ENCODE results near the gene SOX10.
"Not testable (repeated sequence)": the region's sequence is repeated elsewhere in the genome, so short reads cannot be mapped to it uniquely, and the experiment has no call there.

SOX10 gene

GRCh38 chr22:37985751-37986281 is 1.5 kb upstream of the SOX10 start:
- no peak for DNase-seq

GRCh38 chr22:37985050-37985585 is 763 bp upstream of the SOX10 start:
- DNase-seq: no peak

- no peak for DNase-seq
These were observed 1.2 kb downstream of the SOX10 start for GRCh38 chr22:37982938-37983859.

- DNase-seq: no peak
These were observed 2.1 kb downstream of the SOX10 start for GRCh38 chr22:37982151-37982785.

GRCh38 chr22:37981282-37982011 is 2.9 kb downstream of the SOX10 start:
- no peak for DNase-seq

GRCh38 chr22:37979782-37980181 is 4.6 kb downstream of the SOX10 start:
- DNase-seq: no peak

DNA sequence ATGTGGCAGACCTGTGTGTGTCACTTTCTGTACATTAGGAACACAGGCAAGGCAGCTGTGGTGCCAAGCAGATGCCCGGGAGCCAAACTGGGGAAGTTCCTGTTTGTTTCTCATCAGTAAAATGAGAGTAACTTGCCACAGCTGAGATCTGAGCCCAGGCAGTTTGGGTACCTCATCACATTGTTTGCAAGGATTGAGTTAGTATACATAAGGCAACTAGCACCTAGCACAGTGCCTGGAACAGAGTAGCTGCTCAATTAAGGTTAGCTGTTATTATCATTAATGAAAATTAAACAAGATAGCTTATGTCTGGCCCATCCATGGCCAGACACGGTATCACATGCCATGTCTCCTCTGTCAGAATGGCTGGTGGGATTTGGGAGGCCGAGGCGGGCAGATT is 7.8 kb downstream of the SOX10 start:
- DNase-seq: no peak

- DNase-seq: not testable (repeated sequence)
These were observed 8.3 kb downstream of the SOX10 start for GRCh38 chr22:37976022-37976421.

GRCh38 chr22:37975153-37975552 is 9.2 kb downstream of the SOX10 start:
- DNase-seq: no peak

GRCh38 chr22:37973271-37974170 is 10.8 kb downstream of the SOX10 start:
- DNase-seq: no peak

GRCh38 chr22:37972527-37972926 is 11.8 kb downstream of the SOX10 start:
- no peak for DNase-seq

DNA sequence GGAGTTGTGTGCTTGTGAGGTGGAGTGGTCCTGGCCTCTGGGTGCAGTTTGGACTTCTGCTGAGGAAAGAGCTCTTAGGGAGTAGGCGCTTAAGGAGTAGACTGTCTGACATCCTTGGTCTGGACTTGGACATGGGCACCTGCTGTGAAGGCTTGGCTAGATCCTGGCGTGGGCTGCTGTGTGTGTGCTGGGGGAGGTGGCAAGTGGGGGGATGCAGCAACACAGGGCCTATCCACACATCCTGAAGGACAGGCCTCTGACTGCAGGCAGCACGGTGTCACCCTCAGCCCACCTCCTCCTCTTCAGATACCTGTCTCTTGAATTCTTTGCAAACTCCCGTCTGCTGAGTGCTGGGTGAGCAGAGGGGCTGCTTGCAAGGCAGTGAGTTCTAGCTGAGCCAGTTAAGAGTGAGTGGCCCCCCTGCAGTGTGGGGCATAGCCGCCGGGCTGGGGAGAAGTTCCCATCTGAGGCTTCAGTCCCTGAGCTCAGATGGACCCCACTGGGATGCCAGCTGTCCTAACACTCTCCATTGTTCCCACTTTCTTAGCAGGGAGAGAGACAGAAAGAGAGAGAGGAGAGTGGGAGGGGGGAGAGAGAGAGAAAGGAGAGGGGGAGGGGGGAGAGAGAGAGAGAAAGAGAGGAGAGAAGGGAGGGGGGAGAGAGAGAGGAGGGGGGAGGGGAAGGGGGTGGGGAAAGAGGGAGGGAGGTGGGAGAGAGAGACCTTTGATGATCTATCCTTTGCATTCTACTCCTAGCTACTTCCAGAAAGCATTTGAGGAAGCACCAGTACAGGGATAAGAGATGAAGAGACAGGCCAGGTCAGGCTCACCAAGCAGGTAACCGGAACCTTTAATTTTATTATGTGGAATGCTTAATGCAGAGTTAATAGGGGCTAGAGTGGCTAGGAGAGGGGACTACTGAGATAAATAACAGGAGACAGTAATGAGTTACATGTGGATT is 12.6 kb downstream of the SOX10 start:
- peak; percentile 36 for DNase-seq

DNA sequence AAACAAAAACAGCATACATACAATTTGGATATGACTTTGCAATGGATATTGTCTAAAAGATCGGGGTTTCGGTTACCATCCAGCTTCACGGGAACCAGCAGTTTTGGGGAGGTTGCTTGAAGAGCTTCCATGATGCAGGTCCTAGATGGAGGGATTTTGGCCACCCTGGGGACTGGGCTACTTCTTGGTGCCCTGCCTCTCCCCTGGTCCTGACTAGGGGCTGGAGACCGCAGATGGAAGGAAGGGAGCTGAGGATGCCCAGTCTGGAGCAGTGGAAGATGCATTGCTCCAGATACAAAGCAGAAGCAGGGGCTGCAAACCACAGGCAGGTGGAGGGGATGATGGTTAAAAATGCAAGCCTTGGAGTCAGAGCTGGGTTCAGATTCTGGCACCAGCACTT is 13.5 kb downstream of the SOX10 start:
- DNase-seq: no peak

- no peak for DNase-seq
These were observed 15.7 kb downstream of the SOX10 start for GRCh38 chr22:37968452-37969251.

DNA sequence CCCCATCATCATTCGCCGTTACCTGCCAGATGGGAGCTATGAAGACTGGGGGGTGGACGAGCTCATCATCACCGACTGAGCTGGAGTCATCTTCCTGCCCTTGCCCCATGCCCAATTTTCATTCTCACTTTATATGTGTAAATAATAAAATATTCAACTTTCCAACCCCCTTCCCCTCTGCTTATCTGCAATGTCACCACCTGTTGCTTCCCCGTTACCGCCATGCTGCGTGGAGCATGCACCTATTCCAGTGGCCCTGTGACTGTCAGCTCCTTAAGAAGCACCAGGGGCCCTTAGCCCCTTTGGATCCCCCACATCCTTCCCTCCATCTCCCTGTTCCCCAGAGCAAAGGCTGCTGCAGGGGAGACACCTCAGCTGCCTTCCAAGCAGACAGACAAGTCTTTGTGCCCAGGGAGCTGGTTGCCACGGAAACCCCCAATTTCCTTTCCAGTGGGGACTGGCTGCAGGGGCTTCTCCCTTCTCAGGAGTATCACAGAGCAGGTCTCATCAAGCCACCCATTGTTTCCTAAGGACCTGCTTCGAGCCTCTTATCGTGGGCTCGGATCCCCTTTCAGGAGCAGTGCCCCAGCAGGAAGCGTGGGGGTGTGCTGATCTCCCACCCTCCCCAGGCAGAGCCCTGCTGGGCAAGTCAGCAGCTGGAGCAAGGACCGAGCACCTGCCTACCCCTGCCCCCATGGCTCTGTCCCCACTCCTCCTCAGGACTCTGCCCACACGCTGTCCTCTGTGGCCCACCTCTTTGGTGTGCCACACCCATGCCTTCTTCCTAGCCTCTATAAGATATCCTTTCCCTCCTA is 16.5 kb downstream of the SOX10 start:
- DNase-seq: no peak

DNA sequence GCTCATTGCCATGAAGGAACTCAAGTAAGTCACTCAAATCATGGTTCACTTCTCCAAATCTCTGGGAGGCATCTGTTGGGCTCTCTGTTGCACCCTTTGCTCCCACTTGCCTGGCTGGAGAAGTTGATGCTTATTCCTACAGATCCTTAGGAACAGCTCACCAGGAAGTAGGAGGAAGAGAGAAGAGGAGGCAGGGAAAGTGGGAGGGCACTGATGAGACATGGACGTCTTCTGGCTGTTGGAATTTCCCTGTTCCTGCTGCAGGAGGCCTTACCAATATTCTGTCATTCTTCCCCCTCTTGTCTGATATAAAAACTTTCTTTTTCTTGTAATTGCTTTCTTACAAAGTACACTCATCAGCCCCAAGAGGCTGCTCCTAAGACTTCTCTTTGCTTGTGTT is 17.2 kb downstream of the SOX10 start:
- no peak for DNase-seq

DNA sequence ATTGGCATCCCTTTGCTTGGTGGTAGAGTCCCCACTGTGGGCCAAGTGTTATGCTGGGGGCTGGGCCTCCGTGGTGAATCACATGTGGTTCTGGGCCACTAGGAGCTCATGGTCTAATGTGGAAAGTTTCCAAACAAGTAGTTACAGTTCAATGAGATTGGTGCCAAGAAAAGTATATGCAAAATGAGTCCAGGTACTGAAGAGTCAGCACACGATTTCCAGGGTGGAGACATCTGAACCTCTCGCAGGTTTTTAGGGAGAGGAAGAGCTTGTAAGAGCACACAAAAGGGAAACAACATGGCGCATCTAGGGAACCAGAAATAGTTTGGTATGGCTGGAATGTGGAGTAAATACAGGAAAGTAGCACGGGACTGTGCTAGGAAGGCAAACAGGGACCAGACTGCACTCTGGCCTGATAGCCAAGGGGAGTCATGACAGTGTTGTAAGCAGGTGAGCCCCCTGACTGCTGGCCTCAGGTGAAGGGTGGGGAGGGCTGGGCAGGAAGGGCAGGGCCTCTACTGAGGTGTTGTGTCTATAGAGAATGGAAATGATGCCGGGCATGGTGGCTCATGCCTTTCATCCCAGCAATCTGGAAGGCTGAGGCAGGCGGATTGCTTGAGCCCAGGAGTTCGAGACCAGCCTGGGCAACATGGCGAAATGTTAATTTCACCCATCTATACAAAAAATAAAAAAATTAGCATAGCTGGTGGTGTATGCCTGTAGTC is 18.3 kb downstream of the SOX10 start:
- DNase-seq: no peak

DNA sequence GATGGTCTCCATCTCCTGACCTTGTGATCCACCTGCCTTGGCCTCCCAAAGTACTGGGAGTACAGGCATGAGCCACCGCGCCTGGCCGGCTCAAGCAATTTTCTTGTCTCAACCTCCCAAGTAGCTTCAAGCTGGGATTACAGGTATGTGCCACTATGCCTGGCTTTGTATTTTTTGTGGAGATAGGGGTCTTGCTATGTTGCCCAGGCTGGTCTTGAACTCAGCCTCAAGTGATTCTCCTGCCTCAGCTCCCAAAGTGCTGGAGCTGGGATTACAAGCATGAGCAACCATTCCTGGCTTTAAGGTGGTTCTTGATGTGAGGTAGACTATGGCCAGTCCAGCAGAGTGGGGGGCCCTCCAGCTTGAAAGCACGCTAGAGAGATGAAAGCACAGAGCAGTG is 23.3 kb downstream of the SOX10 start:
- no peak for DNase-seq
